GM20431 (cell line): Measurements from ENCODE around the gene RALGAPA1.
"Not testable (repeated sequence)": the region's sequence is repeated elsewhere in the genome, so short reads cannot be mapped to it uniquely, and the experiment has no call there.

Experiments used
- in situ Hi-C: fragments of 300-500 bp; cut with MseI, MboI; formaldehyde crosslinking; loops from one replicate; pipeline ENCODE4 v1.15.0; 2020; ENCODE audit warnings: low sequenced_read_pairs; ENCODE audit not compliant: unreplicated experiment

RALGAPA1 gene

GRCh38 chr14:35822501-35822900 is 13.4 kb upstream of the RALGAPA1 start:
- in situ Hi-C loops, result no loop called here

- in situ Hi-C loops, result no loop called here
These were observed 12.7 kb upstream of the RALGAPA1 start for GRCh38 chr14:35821564-35822411.

GRCh38 chr14:35819591-35820540 is 10.8 kb upstream of the RALGAPA1 start:
- in situ Hi-C loops, result no loop called here

GRCh38 chr14:35818346-35819115 is 9.4 kb upstream of the RALGAPA1 start:
- in situ Hi-C loops, result no loop called here

GRCh38 chr14:35814371-35815005 is 5.4 kb upstream of the RALGAPA1 start:
- in situ Hi-C loops, result no loop called here

GRCh38 chr14:35810963-35811362 is 1.9 kb upstream of the RALGAPA1 start:
- in situ Hi-C loops, result no loop called here

- in situ Hi-C loops, result no loop called here
These were observed 502 bp upstream of the RALGAPA1 start for GRCh38 chr14:35809597-35809996.

- in situ Hi-C loops, result no loop called here
These were observed 938 bp downstream of the RALGAPA1 start for GRCh38 chr14:35808076-35808637.

GRCh38 chr14:35807131-35807961 is 1.7 kb downstream of the RALGAPA1 start:
- in situ Hi-C loops, result no loop called here

GRCh38 chr14:35806006-35806907 is 2.8 kb downstream of the RALGAPA1 start:
- in situ Hi-C loops, result no loop called here

GRCh38 chr14:35797796-35798195 is 11.3 kb downstream of the RALGAPA1 start:
- in situ Hi-C loops, result no loop called here

GRCh38 chr14:35789651-35790050 is 19.4 kb downstream of the RALGAPA1 start:
- in situ Hi-C loops, result no loop called here

- in situ Hi-C loops, result no loop called here
These were observed 22.2 kb downstream of the RALGAPA1 start for GRCh38 chr14:35786856-35787255.

- in situ Hi-C loops, result no loop called here
These were observed 25.4 kb downstream of the RALGAPA1 start for GRCh38 chr14:35783699-35784098.

- in situ Hi-C loops, result no loop called here
These were observed 29.7 kb downstream of the RALGAPA1 start for GRCh38 chr14:35779368-35779767.

GRCh38 chr14:35777550-35777949 is 31.5 kb downstream of the RALGAPA1 start:
- in situ Hi-C loops, result not testable (repeated sequence)

- in situ Hi-C loops, result no loop called here
These were observed 32.3 kb downstream of the RALGAPA1 start for GRCh38 chr14:35776823-35777222.

- in situ Hi-C loops, result not testable (repeated sequence)
These were observed 33.0 kb downstream of the RALGAPA1 start for GRCh38 chr14:35776085-35776484.
